ENCODE data around the gene ADGRV1.

Gene ADGRV1

GRCh38 chr5:91025956-91026355, 467.4 kb downstream of the ADGRV1 start:
- no peaks in the 10 kb centered on the region for H3K9me3 ChIP-seq (ENCODE audit: insufficient read depth, low read length)
- TF ChIP-seq YY1 (IDR thresholded peaks at IDR 0.05; ENCODE audit: insufficient read depth, insufficient read length) (no peak), ZNF274 (IDR thresholded peaks at IDR 0.05; ENCODE audit: low read depth, low read length) (no peak), SUZ12 (IDR thresholded peaks at IDR 0.05; ENCODE audit: extremely low read depth, insufficient read depth, insufficient read length) (no peak)
- H3K4me1 ChIP-seq (ENCODE audit: insufficient read depth, insufficient read length) = no peaks in the 10 kb centered on the region
- no peak for DNase-seq (ENCODE audit: low read depth, low spot score)
- H3K9ac ChIP-seq (ENCODE audit: insufficient read length, low read depth) = no peak overlapping the region
- no peaks in the 10 kb centered on the region for H3K36me3 ChIP-seq (ENCODE audit: insufficient read depth, insufficient read length, low read length)
- H3K4me3 ChIP-seq (ENCODE audit: insufficient read length, low read depth) = no peak overlapping the region
- no peaks in the 10 kb centered on the region for H3K27me3 ChIP-seq (ENCODE audit: insufficient read depth, insufficient read length)

DNA sequence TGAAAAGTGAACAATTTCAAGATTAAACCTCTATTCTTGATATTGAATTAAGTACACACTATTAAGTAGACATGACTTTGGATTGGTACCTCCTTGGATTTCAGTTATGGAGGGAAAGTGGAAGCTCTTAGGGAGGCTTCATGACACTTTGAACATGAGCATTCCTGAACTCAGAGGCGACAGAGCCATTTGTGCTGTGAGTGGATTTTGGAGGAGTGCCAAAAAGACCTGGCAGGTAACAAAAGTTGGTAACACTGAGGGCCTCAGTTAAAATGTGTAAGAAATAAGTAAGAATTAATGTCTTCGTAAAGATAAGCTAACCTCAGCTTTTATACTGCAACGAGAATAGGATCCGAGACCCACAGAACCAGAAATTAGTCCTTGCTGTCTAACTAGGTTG, 467.9 kb downstream of the ADGRV1 start:
- H3K4me1 ChIP-seq (ENCODE audit: insufficient read depth, insufficient read length) = no peaks in the 10 kb centered on the region
- DNase-seq (ENCODE audit: low read depth, low spot score) = no peak
- TF ChIP-seq YY1 (IDR thresholded peaks at IDR 0.05; ENCODE audit: insufficient read depth, insufficient read length) (no peak), SUZ12 (IDR thresholded peaks at IDR 0.05; ENCODE audit: extremely low read depth, insufficient read depth, insufficient read length) (no peak), ZNF274 (IDR thresholded peaks at IDR 0.05; ENCODE audit: low read depth, low read length) (no peak)

GRCh38 chr5:91027405-91028139, 469.0 kb downstream of the ADGRV1 start:
- Histone ChIP-seq H3K4me1 (ENCODE audit: insufficient read depth, insufficient read length) (no peaks in the 10 kb centered on the region), H3K4me3 (ENCODE audit: insufficient read length, low read depth) (no peak overlapping the region), H3K9me3 (ENCODE audit: insufficient read depth, low read length) (no peaks in the 10 kb centered on the region), H3K36me3 (ENCODE audit: insufficient read depth, insufficient read length, low read length) (no peaks in the 10 kb centered on the region), H3K27me3 (ENCODE audit: insufficient read depth, insufficient read length) (no peaks in the 10 kb centered on the region), H3K9ac (ENCODE audit: insufficient read length, low read depth) (no peak overlapping the region)
- TF ChIP-seq ZNF274 (IDR thresholded peaks at IDR 0.05; ENCODE audit: low read depth, low read length) (no peak), SUZ12 (IDR thresholded peaks at IDR 0.05; ENCODE audit: extremely low read depth, insufficient read depth, insufficient read length) (no peak), YY1 (IDR thresholded peaks at IDR 0.05; ENCODE audit: insufficient read depth, insufficient read length) (no peak)
- DNase-seq (ENCODE audit: low read depth, low spot score) = no peak

More for the DNA sequence above, 467.9 kb downstream of the ADGRV1 start:
- Histone ChIP-seq H3K9me3 (ENCODE audit: insufficient read depth, low read length) (no peaks in the 10 kb centered on the region), H3K36me3 (ENCODE audit: insufficient read depth, insufficient read length, low read length) (no peaks in the 10 kb centered on the region), H3K4me3 (ENCODE audit: insufficient read length, low read depth) (no peak overlapping the region), H3K9ac (ENCODE audit: insufficient read length, low read depth) (no peak overlapping the region), H3K27me3 (ENCODE audit: insufficient read depth, insufficient read length) (no peaks in the 10 kb centered on the region)

- Histone ChIP-seq H3K9me3 (ENCODE audit: insufficient read depth, low read length) (no peaks in the 10 kb centered on the region), H3K4me3 (ENCODE audit: insufficient read length, low read depth) (no peak overlapping the region), H3K9ac (ENCODE audit: insufficient read length, low read depth) (no peak overlapping the region), H3K27me3 (ENCODE audit: insufficient read depth, insufficient read length) (no peaks in the 10 kb centered on the region), H3K36me3 (ENCODE audit: insufficient read depth, insufficient read length, low read length) (no peaks in the 10 kb centered on the region), H3K4me1 (ENCODE audit: insufficient read depth, insufficient read length) (no peaks in the 10 kb centered on the region)
- no peak for DNase-seq (ENCODE audit: low read depth, low spot score)
- TF ChIP-seq SUZ12 (IDR thresholded peaks at IDR 0.05; ENCODE audit: extremely low read depth, insufficient read depth, insufficient read length) = no peak
- TF ChIP-seq ZNF274 (IDR thresholded peaks at IDR 0.05; ENCODE audit: low read depth, low read length) = no peak
- TF ChIP-seq YY1 (IDR thresholded peaks at IDR 0.05; ENCODE audit: insufficient read depth, insufficient read length) = no peak
Observed at GRCh38 chr5:91028499-91028956, 469.9 kb downstream of the ADGRV1 start.

GRCh38 chr5:91030521-91031401, 472.2 kb downstream of the ADGRV1 start:
- Histone ChIP-seq H3K4me1 (ENCODE audit: insufficient read depth, insufficient read length) (no peaks in the 10 kb centered on the region), H3K27me3 (ENCODE audit: insufficient read depth, insufficient read length) (no peaks in the 10 kb centered on the region), H3K4me3 (ENCODE audit: insufficient read length, low read depth) (no peak overlapping the region), H3K9ac (ENCODE audit: insufficient read length, low read depth) (no peak overlapping the region), H3K36me3 (ENCODE audit: insufficient read depth, insufficient read length, low read length) (no peaks in the 10 kb centered on the region), H3K9me3 (ENCODE audit: insufficient read depth, low read length) (no peaks in the 10 kb centered on the region)
- no peak for DNase-seq (ENCODE audit: low read depth, low spot score)
- TF ChIP-seq YY1 (IDR thresholded peaks at IDR 0.05; ENCODE audit: insufficient read depth, insufficient read length) = no peak
- TF ChIP-seq SUZ12 (IDR thresholded peaks at IDR 0.05; ENCODE audit: extremely low read depth, insufficient read depth, insufficient read length) = no peak
- no peak for TF ChIP-seq ZNF274 (IDR thresholded peaks at IDR 0.05; ENCODE audit: low read depth, low read length)

DNA sequence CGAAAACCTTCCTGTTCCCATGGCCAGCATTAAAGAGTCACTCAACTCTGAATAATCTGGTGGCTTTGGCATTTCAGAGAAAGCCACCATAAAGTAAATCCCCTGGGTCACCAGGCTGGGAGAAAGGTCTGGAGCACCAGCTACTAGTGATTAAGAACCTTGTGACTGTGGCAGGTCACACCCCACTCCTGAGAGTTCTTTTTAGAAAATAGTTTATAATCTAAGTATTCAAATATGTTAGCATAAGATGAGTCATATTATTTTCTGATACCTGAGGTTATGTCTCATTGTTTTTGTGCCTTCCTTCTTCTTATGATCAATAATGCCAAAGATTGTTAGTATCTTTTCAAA, 472.8 kb downstream of the ADGRV1 start:
- no peak for TF ChIP-seq ZNF274 (IDR thresholded peaks at IDR 0.05; ENCODE audit: low read depth, low read length)
- no peak for TF ChIP-seq YY1 (IDR thresholded peaks at IDR 0.05; ENCODE audit: insufficient read depth, insufficient read length)
- no peak for TF ChIP-seq SUZ12 (IDR thresholded peaks at IDR 0.05; ENCODE audit: extremely low read depth, insufficient read depth, insufficient read length)
- Histone ChIP-seq H3K9me3 (ENCODE audit: insufficient read depth, low read length) (no peaks in the 10 kb centered on the region), H3K9ac (ENCODE audit: insufficient read length, low read depth) (no peak overlapping the region), H3K36me3 (ENCODE audit: insufficient read depth, insufficient read length, low read length) (no peaks in the 10 kb centered on the region), H3K4me3 (ENCODE audit: insufficient read length, low read depth) (no peak overlapping the region), H3K4me1 (ENCODE audit: insufficient read depth, insufficient read length) (no peaks in the 10 kb centered on the region), H3K27me3 (ENCODE audit: insufficient read depth, insufficient read length) (no peaks in the 10 kb centered on the region)
- no peak for DNase-seq (ENCODE audit: low read depth, low spot score)

- no peak for TF ChIP-seq ZNF274 (IDR thresholded peaks at IDR 0.05; ENCODE audit: low read depth, low read length)
- TF ChIP-seq SUZ12 (IDR thresholded peaks at IDR 0.05; ENCODE audit: extremely low read depth, insufficient read depth, insufficient read length) = no peak
- no peak for TF ChIP-seq YY1 (IDR thresholded peaks at IDR 0.05; ENCODE audit: insufficient read depth, insufficient read length)
- Histone ChIP-seq H3K4me1 (ENCODE audit: insufficient read depth, insufficient read length) (no peaks in the 10 kb centered on the region), H3K9me3 (ENCODE audit: insufficient read depth, low read length) (no peaks in the 10 kb centered on the region), H3K27me3 (ENCODE audit: insufficient read depth, insufficient read length) (no peaks in the 10 kb centered on the region), H3K4me3 (ENCODE audit: insufficient read length, low read depth) (no peak overlapping the region), H3K9ac (ENCODE audit: insufficient read length, low read depth) (no peak overlapping the region), H3K36me3 (ENCODE audit: insufficient read depth, insufficient read length, low read length) (no peaks in the 10 kb centered on the region)
- DNase-seq (ENCODE audit: low read depth, low spot score) = no peak
Observed at GRCh38 chr5:91032125-91032524, 473.5 kb downstream of the ADGRV1 start.
